ENCODE measurements around the gene ABCA9.

Gene ABCA9

GRCh38 chr17:69067274-69068047, 6.7 kb upstream of the ABCA9 start:
- peak in 1 of 4 experiments; percentile 18 for DNase-seq

DNA sequence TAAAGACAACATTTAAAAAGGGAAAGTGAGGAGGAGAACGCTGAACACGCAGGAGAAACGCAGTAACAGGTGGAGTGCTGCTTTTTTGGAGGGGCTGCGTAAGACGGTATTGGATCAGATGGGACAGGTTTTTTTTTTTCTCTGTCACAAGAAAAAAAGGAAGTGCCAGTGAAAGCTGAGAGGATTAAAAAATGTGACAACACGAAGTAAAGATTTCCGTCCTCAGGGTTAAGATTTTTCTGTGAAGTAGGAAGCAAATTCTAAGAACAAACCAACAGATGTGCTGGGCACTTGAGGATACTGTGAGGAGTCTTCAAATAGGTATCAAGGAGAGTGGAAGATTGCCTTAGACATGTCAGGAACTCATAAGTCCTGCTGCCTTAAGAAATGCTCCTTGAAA, 5.8 kb upstream of the ABCA9 start:
- peak; percentile 14 to 66 (median 40) for DNase-seq

DNA sequence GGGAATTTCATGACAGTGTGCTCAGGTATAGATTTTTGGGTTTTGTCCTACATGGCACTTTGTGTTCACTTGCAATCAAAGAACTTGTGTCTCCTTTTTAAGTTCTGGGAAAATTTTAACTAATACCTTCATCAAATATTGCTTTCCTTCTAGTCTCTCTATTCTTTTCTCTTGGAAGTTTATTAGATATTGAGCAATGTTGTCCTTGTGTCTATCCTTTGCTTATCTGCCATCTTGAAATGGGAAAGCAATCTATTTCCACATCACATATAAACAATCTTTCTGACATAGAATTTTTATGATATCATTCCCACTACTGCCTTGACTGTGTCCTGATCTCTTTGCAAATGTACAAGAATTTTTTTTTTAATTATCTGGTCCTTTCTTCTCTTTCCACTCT, 4.4 kb upstream of the ABCA9 start:
- no peak for DNase-seq

DNA sequence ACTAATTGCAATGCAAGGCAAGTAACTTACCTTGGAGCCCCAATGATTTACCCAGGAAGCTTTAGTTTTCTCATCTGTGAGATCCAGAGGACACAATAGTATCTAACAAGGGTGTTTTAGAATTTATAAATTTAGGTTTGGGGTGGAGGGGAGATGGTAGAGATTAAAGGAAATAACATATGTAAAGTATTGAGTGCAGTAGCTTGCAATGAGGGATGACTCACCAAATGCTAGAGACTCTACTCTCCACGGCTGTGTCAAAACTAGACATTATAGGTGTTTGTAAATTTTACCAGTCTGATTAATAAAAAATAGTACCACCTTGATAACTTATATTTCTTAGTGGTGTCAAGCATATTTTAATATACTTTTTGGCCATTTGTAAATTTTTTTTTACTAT, 3.7 kb upstream of the ABCA9 start:
- DNase-seq, result peak in 2 of 4 experiments; percentile 30 to 47

DNA sequence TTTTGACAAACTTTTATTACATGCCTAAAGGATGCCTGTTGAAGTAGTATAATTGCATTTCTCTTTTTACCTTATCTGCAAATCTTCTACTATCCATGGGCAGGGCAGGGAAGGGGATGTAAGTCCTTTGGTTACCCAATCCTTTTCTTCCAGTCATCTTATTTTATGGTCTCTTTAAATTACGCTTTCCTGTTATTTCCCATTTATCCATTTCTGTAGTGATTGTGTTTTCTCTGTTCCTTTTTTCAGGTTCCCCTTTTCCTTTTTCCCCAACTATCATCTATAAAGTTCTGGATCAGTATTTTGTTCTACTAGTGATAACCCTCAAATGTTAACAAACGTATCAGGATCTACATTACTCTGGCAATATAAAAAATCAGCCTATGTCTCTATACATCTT, 3.3 kb upstream of the ABCA9 start:
- DNase-seq, result peak; percentile 18 to 75 (median 46)

- DNase-seq, result no peak
Measured at GRCh38 chr17:69062860-69063581, 2.3 kb upstream of the ABCA9 start.

DNA sequence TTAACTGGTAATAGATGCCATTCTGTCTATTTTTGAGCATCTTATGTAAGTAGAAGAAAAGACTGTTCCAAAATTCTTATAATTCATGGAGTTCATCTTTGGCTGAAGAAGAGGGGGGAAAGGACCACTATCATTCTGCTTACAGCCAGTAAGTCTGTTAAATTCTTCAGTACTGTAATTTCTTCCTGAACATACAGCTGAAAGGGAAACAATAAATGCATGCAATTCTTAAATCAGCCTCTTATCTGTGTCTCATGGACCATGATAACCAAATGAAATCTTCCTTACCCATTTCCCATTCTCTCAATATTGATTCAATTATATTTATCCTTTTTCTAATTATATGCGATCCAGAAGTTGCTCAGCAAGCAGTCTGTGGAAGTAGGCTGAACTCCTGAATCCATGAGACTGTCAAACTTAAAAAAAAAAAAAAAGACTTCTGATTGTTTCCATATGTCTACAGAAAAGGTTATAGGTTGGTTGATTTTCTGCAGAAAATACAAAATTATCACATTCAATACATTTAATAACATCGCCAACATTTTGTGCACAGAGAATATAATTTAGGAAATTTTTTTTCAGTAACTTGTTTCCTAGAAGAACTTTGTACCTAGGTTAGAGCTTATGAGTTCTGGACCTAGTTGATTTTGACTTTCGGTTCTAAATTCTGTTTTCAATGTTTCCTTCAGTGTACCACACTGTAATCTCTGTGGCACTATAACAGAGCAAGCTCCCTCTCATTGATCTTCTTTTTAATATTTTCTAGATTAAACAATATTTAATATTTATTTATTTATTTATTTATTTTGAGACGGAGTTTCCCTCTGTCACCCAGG, 1.2 kb upstream of the ABCA9 start:
- no peak for DNase-seq

- no peak for DNase-seq
Measured at GRCh38 chr17:69059458-69060175, 1.1 kb downstream of the ABCA9 start.

DNA sequence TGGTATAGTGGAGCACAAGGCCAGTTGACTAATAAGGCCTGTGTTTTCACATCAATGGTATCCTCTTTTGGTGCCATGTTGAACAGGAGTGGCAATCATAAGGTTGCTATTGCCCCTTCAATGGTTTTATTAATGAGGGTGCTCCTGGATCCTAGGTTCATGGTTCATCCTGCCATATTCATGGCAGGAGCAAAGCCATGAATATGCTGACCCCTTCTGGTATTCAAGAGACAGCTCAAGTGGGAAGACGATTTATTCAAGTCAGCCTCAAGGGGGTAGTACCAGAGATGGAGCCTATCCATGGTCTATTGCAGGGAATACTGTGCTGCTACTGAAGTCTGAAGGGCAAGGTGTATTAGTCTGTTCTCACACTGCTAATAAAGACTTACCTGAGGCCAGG, 2.6 kb downstream of the ABCA9 start:
- DNase-seq, result peak in 3 of 4 experiments; percentile 18 to 48 (median 34)

DNA sequence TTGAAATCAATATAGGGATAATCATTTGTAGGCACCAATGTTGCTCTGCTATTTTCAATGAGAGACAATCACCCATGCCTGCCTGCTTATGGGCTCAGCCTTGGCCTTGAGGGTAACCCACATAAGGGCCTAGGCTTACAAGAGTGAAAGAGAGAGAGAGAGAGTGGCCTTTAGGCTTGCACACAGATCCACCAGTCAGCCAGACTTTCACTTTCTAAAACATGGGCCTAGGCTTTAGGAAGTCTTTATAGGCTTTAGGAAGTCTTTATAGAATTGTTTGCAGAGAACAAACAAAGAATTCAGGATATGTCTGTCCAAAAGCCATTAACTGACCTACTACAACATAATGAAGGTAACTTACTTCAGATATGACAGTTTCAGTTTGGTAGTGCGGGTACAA, 3.4 kb downstream of the ABCA9 start:
- no peak for DNase-seq

GRCh38 chr17:69056179-69056823, 4.4 kb downstream of the ABCA9 start:
- DNase-seq, result no peak

- DNase-seq, result no peak
Measured at GRCh38 chr17:69055334-69055733, 5.4 kb downstream of the ABCA9 start.

GRCh38 chr17:69050999-69051775, 9.5 kb downstream of the ABCA9 start:
- peak in 3 of 4 experiments; percentile 31 to 62 (median 49) for DNase-seq

GRCh38 chr17:69048634-69049033, 12.1 kb downstream of the ABCA9 start:
- peak in 1 of 4 experiments; percentile 9 for DNase-seq

DNA sequence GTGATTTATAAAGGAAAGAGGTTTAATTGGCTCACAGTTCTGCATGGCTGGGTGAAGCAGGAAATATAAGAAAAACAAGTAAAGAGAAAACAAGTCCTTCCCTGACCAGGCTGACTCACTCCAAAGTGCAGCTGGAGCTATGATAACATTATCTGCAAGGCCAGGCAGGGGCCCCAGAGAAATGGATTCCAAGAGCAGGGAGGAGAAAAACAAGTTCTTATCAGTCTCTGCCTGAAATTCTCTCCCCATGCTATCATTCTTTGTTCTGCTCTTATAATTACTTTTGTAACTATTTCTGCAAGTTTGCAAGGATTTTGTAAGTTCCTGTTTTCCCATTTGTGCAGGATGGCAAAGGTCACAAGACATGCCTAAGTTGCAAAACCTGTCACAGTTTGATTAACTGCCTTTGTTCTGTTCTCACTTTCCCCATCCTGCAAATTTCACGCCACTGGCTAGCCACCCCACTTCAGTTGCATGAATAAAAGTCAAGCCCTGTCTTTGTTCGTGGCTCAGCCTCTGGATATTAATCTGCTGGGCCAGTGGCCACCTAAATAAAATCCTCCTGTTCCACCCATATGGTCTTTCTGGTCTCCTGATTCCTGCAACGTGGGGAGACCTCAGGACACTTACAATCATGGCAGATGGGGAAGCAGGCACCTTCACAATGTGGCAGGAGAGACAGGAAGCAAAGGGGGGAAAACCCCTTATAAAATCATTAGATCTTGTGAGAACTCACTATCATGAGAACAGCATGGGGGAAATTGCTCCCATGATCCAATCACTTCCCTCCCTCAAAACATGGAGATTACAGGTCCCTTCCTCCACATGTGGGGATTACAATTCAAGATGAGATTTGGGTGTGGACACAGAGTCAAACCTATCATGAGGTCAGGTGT, 13.1 kb downstream of the ABCA9 start:
- peak; percentile 63 to 88 (median 82) for DNase-seq

- DNase-seq, result no peak
Measured at GRCh38 chr17:69046121-69046807, 14.5 kb downstream of the ABCA9 start.

DNA sequence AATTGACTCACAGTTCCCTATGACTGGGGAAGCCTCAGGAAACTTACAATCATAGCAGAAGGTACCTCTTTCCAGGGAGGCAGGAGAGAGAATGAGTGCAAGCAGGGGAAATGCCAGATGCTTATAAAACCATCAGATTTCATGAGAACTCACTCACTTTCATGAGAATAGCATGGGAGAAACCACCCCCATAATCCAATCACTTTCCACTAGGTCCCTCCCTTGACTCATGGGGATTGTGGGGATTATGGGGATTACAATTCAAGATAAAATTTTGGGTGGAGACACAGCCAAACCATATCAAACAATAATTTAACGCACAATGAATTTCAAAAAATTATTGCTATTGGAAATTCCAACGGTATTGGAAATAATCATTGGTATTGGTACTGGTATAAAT, 15.1 kb downstream of the ABCA9 start:
- no peak for DNase-seq

DNA sequence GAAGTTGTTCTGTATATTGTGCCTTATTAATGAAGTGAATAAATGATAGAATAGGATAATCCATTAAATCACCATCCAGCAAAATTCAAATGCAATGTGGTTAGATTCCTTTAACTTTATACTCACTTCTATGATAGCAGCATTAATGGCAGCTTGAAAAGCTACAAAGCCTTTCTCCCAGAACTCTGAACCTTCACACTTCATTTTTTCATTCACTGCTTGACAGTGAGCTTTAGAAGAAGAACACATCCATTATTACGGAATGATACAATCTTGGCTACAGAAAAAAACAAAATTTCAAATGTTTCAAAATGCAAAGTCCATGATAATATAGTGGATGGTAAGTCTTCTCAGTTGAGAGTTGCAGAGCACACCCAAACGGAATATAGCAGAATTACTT, 16.4 kb downstream of the ABCA9 start:
- no peak for DNase-seq

GRCh38 chr17:69043098-69043734, 17.5 kb downstream of the ABCA9 start:
- peak in 2 of 4 experiments; percentile 32 to 34 for DNase-seq

All from suppressor macrophage (primary cell).